Lower lobe of right lung (tissue), 2 donors: Measurements from ENCODE around the gene UHRF2. TPM values are rescaled to one million over a fixed set of nuclear protein-coding genes. Genes with fewer than 3 reads are reported as not detected.

Experiments
- ATAC-seq, 2 donors: fragments of 200-7000 bp; cut with Tn5 transposase; one replicate each; pipeline ENCODE4 v1.9.1; 2020 to 2022; ENCODE audit warnings: mild to moderate bottlenecking in 2 of 2, moderate library complexity in 2 of 2
- DNase-seq: peaks from one replicate; pipeline ENCODE4 v3.0.0-alpha.2; 2020
- H3K27ac ChIP-seq: fragments of 200-600 bp; one replicate; pipeline ENCODE4 v1.8.0; 2022
- H3K27me3 ChIP-seq: fragments of 200-600 bp; one replicate; pipeline ENCODE4 v1.8.0; 2022; ENCODE audit warnings: low read depth
- H3K36me3 ChIP-seq: fragments of 200-600 bp; one replicate; pipeline ENCODE4 v1.8.0; 2022; ENCODE audit warnings: mild to moderate bottlenecking
- H3K4me1 ChIP-seq: fragments of 200-600 bp; one replicate; pipeline ENCODE4 v1.8.0; 2022
- H3K4me3 ChIP-seq: fragments of 200-600 bp; one replicate; pipeline ENCODE4 v1.8.0; 2022; ENCODE audit warnings: mild to moderate bottlenecking
- H3K9me3 ChIP-seq: fragments of 200-600 bp; one replicate; pipeline ENCODE4 v1.8.0; 2022
- intact Hi-C: fragments of 100-400 bp; cut with DNase I; formaldehyde crosslinking; loops from one replicate; pipeline ENCODE4 v1.11.0; 2022
- total RNA-seq: library from RNA; stranded (reverse); fragmentation: NEBNext Ultra II Directional; extraction: Animal tissue kit (Norgen Biotek cat#: 25700); gene quantifications from one replicate; pipeline ENCODE4 v1.2.1, GENCODE V29; 2021
- TF ChIP-seq, protein P1 (sequence below): fragments of 200-600 bp; IDR thresholded peaks from one replicate; pipeline ENCODE4 v1.8.0; 2022; ENCODE audit warnings: antibody characterized with exemption, mild to moderate bottlenecking
- donor health status: DM: no; HTN: yes; CAD: no; lungs with severe emphysema.

The UHRF2 gene
- total RNA-seq, 1 donor from 2014 or later = 43.8 TPM

DNA sequence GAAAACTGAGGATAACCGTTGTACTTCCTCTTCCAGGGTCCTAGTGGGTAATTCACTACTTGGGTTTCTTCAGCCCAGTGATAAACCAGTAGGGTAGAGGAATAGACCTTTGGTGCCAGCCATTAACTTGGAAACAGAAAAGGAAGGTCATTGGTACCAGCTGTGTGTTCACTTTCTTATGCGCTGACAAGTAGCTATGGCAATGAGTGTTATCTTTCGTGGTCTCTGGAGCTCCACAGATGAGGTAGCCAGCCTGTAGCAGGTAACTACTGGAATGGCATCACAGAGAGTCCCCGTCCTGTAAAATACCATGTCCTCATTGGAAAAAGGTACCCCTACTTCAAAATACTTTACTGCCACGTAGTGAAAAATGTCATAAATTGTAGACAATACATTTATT, 2.3 kb downstream of the UHRF2 start:
- H3K4me1 ChIP-seq = peaks cover 40% of the 10 kb centered on the region
- H3K4me3 ChIP-seq = peak overlapping the region; percentile 97
- no peaks in the 10 kb centered on the region for H3K27me3 ChIP-seq
- ATAC-seq = no peak
- H3K36me3 ChIP-seq = no peaks in the 10 kb centered on the region
- DNase-seq = no peak
- H3K9me3 ChIP-seq = no peaks in the 10 kb centered on the region
- TF ChIP-seq, protein P1, sequence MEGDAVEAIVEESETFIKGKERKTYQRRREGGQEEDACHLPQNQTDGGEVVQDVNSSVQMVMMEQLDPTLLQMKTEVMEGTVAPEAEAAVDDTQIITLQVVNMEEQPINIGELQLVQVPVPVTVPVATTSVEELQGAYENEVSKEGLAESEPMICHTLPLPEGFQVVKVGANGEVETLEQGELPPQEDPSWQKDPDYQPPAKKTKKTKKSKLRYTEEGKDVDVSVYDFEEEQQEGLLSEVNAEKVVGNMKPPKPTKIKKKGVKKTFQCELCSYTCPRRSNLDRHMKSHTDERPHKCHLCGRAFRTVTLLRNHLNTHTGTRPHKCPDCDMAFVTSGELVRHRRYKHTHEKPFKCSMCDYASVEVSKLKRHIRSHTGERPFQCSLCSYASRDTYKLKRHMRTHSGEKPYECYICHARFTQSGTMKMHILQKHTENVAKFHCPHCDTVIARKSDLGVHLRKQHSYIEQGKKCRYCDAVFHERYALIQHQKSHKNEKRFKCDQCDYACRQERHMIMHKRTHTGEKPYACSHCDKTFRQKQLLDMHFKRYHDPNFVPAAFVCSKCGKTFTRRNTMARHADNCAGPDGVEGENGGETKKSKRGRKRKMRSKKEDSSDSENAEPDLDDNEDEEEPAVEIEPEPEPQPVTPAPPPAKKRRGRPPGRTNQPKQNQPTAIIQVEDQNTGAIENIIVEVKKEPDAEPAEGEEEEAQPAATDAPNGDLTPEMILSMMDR = no peak
- intact Hi-C loops = no loop called here
- H3K27ac ChIP-seq = no peak overlapping the region

DNA sequence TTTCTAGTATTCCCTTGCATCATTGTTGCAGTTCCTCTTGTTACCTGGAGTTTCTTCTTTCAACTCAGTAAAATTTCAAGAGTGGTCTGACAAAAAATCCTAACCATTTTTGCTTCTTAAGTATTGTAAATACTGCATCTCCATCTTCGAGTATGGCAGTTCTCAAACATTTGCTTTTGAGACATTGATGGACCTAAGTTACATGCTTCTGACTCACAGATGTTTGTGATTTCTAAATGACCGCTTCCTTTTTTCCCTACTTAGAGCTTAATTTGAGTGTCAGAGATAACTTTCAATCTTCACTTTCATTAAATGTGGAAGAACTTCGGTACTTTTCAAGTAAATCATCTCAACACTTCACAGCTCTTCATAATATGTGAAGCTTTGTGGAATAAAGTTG, 4.2 kb downstream of the UHRF2 start:
- H3K4me1 ChIP-seq = peaks cover 40% of the 10 kb centered on the region
- no peak overlapping the region for H3K27ac ChIP-seq
- ATAC-seq = no peak
- H3K36me3 ChIP-seq = peaks cover 5% of the 10 kb centered on the region
- no peak for DNase-seq
- TF ChIP-seq, protein P1 = no peak
- intact Hi-C loops = no loop called here
- no peak overlapping the region for H3K4me3 ChIP-seq
- H3K9me3 ChIP-seq = no peaks in the 10 kb centered on the region
- H3K27me3 ChIP-seq = no peaks in the 10 kb centered on the region

DNA sequence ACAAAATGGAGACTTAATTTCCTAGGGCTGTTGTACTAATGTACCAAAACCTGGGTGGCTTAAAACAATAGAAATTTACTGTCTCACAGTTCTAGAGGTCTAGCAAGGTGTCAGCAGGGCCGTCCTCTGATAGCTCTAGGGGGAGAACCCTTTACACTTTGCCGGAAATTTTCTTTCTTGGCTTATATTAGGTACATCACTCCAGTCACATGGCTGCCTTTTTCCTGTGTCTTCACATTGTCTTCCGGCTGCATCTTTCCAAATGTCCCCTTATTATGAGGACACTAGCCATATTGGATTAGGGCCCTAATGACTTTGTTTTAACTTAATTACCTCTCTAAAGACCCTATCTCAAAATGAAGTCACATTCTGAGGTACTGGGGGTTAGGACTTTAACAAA, 5.8 kb downstream of the UHRF2 start:
- H3K36me3 ChIP-seq = peaks cover 16% of the 10 kb centered on the region
- no peak overlapping the region for H3K4me3 ChIP-seq
- peaks cover 46% of the 10 kb centered on the region for H3K4me1 ChIP-seq
- no peaks in the 10 kb centered on the region for H3K27me3 ChIP-seq
- TF ChIP-seq, protein P1 = no peak
- H3K27ac ChIP-seq = no peak overlapping the region
- intact Hi-C loops = no loop called here
- ATAC-seq = no peak
- no peaks in the 10 kb centered on the region for H3K9me3 ChIP-seq
- DNase-seq = no peak

DNA sequence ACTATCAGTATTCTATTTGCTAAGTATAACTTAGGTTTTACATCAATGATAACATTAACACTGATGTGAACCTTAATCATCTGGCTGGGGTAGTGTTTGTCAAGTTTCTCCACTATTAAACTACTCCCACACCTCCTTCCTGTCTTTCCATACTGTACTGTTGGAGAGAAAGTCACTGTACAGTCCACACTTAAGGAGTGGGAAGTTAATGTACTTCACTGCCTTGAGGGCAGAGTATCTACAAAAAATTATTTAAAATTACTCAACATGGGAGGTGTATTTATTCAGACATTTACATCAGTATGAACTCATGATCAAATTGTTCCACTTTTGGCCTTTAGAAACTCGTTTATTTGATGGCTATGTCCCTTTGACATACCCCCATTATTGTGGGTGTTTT, 11.9 kb downstream of the UHRF2 start:
- intact Hi-C loops = no loop called here
- no peak for ATAC-seq
- TF ChIP-seq, protein P1 = no peak
- no peak for DNase-seq
- H3K27me3 ChIP-seq = no peaks in the 10 kb centered on the region
- H3K9me3 ChIP-seq = no peaks in the 10 kb centered on the region
- H3K27ac ChIP-seq = no peak overlapping the region
- peaks cover 25% of the 10 kb centered on the region for H3K36me3 ChIP-seq
- H3K4me3 ChIP-seq = no peak overlapping the region
- H3K4me1 ChIP-seq = peaks cover 6% of the 10 kb centered on the region

DNA sequence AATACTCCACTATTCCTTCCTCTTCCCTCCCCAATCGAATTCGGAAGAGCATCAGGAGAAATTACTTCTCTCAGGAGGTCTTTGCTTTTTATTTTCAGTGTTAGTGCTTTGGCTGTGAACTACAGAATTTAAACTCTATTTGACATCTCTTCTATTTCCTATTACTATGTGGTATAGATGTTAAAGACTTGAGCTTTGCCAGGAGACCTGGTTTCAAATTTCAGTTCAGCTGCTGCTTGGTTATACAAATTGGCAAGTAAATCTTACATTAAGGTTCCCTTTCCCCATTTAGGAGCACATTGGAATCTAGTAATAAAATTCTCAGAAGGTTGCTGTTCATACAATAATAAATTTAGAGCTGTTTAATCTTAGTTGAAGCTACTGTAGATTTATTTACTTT, 13.1 kb downstream of the UHRF2 start:
- Histone ChIP-seq H3K27ac (no peak overlapping the region), H3K36me3 (peaks cover 25% of the 10 kb centered on the region), H3K4me1 (peaks cover 11% of the 10 kb centered on the region), H3K4me3 (no peak overlapping the region), H3K9me3 (no peaks in the 10 kb centered on the region), H3K27me3 (no peaks in the 10 kb centered on the region)
- no peak for ATAC-seq
- intact Hi-C loops = no loop called here
- no peak for DNase-seq
- TF ChIP-seq, protein P1 = no peak
